Neural progenitor cell (in vitro differentiated cells): ENCODE measurements around the gene CLDN34. TPM values are rescaled to one million over a fixed set of nuclear protein-coding genes. Genes with fewer than 3 reads are reported as not detected.

ENCODE experiments used
- DNase-seq: peaks from one replicate; pipeline ENCODE4 v3.0.0-alpha.2; 2016; ENCODE audit warnings: low spot score
- H2AFZ ChIP-seq: fragments of 200-600 bp; sonication (generic); replicated peaks from 2 replicates; pipeline ENCODE4 v1.6.1; 2016; ENCODE audit warnings: antibody characterized with exemption
- H3F3A ChIP-seq: fragments of 200-600 bp; sonication (generic); 2 replicates; pipeline ENCODE4 v1.6.1; 2016; ENCODE audit warnings: antibody characterized with exemption, low read depth
- H3K27ac ChIP-seq: fragments of 200-600 bp; sonication (generic); 2 replicates; pipeline ENCODE4 v1.5.1; 2016; ENCODE audit warnings: mild to moderate bottlenecking
- H3K27me3 ChIP-seq: fragments of 200-600 bp; sonication (generic); 2 replicates; pipeline ENCODE4 v1.6.1; 2016; ENCODE audit warnings: mild to moderate bottlenecking, moderate library complexity
- H3K36me3 ChIP-seq: fragments of 200-600 bp; sonication (generic); 2 replicates; pipeline ENCODE4 v1.5.1; 2016
- H3K4me1 ChIP-seq: fragments of 200-600 bp; sonication (generic); 2 replicates; pipeline ENCODE4 v1.6.1; 2016; ENCODE audit warnings: mixed run types
- H3K4me2 ChIP-seq: fragments of 200-600 bp; sonication (generic); 2 replicates; pipeline ENCODE4 v1.6.1; 2016
- H3K4me3 ChIP-seq: fragments of 200-600 bp; sonication (generic); 2 replicates; pipeline ENCODE4 v1.5.1; 2016
- H3K79me2 ChIP-seq: fragments of 200-600 bp; sonication (generic); 2 replicates; pipeline ENCODE4 v1.6.1; 2016; ENCODE audit warnings: low read depth
- H3K9ac ChIP-seq: fragments of 200-600 bp; sonication (generic); 2 replicates; pipeline ENCODE4 v1.6.1; 2016
- H3K9me3 ChIP-seq: fragments of 200-600 bp; sonication (generic); 2 replicates; pipeline ENCODE4 v1.5.1; 2016; ENCODE audit warnings: low read depth
- H4K20me1 ChIP-seq: fragments of 200-600 bp; sonication (generic); 2 replicates; pipeline ENCODE4 v1.6.1; 2016; ENCODE audit warnings: low read depth
- H3K27ac Mint-ChIP-seq: 3 replicates; pipeline ENCODE4 v1.8.0; 2021; ENCODE audit warnings: mixed read lengths
- H3K27me3 Mint-ChIP-seq: 2 replicates; pipeline ENCODE4 v1.8.0; 2022; ENCODE audit warnings: low read depth, mild to moderate bottlenecking, inconsistent platforms, moderate library complexity, mixed read lengths; ENCODE audit not compliant: insufficient read depth
- H3K36me3 Mint-ChIP-seq: 3 replicates; pipeline ENCODE4 v1.8.0; 2021; ENCODE audit warnings: mixed read lengths
- H3K4me1 Mint-ChIP-seq: 3 replicates; pipeline ENCODE4 v1.8.0; 2021; ENCODE audit warnings: mixed read lengths
- H3K4me3 Mint-ChIP-seq: 3 replicates; pipeline ENCODE4 v1.8.0; 2021; ENCODE audit warnings: mild to moderate bottlenecking, moderate library complexity, mixed read lengths
- H3K9me3 Mint-ChIP-seq: 3 replicates; pipeline ENCODE4 v1.8.0; 2020; ENCODE audit warnings: mixed read lengths
- EZH2 ChIP-seq: fragments of 200-600 bp; sonication (generic); IDR thresholded peaks from 2 replicates; pipeline ENCODE4 v1.6.1; 2017; ENCODE audit warnings: antibody characterized with exemption, mild to moderate bottlenecking, moderate library complexity
- EZH2phosphoT487 ChIP-seq: fragments of 200-600 bp; sonication (generic); IDR thresholded peaks from 2 replicates; pipeline ENCODE4 v1.6.1; 2017; ENCODE audit warnings: antibody characterized with exemption
- total RNA-seq: library from RNA; depleted of rRNA; stranded (reverse); fragments of >200 nt; gene quantifications from 2 replicates; pipeline ENCODE4 v1.2.3, GENCODE V29; 2015; ENCODE audit warnings: low replicate concordance
- TF ChIP-seq, protein P1 (sequence below): fragments of 200-600 bp; sonication (generic); IDR thresholded peaks from 2 replicates; pipeline ENCODE4 v1.5.1; 2017; ENCODE audit warnings: antibody characterized with exemption, mild to moderate bottlenecking

CLDN34 gene
- total RNA-seq, 1 donor from 2014 or later, result not detected

- Histone ChIP-seq H3K4me2 (no peak overlapping the region), H3K27ac (no peak overlapping the region), H3K4me1 (peaks cover 16% of the 10 kb centered on the region), H4K20me1 (no peaks in the 10 kb centered on the region), H3K27me3 (no peaks in the 10 kb centered on the region), H3K9me3 (no peaks in the 10 kb centered on the region), H3K9ac (no peak overlapping the region), H3K79me2 (no peaks in the 10 kb centered on the region), H3K4me3 (no peak overlapping the region), H2AFZ (no peak overlapping the region), H3F3A (peaks cover 32% of the 10 kb centered on the region), H3K36me3 (no peaks in the 10 kb centered on the region)
- no peak for TF ChIP-seq EZH2phosphoT487
- TF ChIP-seq EZH2, result no peak
- TF ChIP-seq, protein P1, sequence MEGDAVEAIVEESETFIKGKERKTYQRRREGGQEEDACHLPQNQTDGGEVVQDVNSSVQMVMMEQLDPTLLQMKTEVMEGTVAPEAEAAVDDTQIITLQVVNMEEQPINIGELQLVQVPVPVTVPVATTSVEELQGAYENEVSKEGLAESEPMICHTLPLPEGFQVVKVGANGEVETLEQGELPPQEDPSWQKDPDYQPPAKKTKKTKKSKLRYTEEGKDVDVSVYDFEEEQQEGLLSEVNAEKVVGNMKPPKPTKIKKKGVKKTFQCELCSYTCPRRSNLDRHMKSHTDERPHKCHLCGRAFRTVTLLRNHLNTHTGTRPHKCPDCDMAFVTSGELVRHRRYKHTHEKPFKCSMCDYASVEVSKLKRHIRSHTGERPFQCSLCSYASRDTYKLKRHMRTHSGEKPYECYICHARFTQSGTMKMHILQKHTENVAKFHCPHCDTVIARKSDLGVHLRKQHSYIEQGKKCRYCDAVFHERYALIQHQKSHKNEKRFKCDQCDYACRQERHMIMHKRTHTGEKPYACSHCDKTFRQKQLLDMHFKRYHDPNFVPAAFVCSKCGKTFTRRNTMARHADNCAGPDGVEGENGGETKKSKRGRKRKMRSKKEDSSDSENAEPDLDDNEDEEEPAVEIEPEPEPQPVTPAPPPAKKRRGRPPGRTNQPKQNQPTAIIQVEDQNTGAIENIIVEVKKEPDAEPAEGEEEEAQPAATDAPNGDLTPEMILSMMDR, result no peak
- Mint-ChIP-seq H3K27me3 (peaks cover 10% of the 10 kb centered on the region), H3K4me3 (no peak overlapping the region), H3K9me3 (peaks cover 17% of the 10 kb centered on the region), H3K27ac (no peak overlapping the region), H3K36me3 (no peaks in the 10 kb centered on the region), H3K4me1 (peaks cover 23% of the 10 kb centered on the region)
- DNase-seq, result no peak
These were observed 40.5 kb downstream of the CLDN34 start for GRCh38 chrX:10007621-10008020.

GRCh38 chrX:10008483-10009056 is 41.4 kb downstream of the CLDN34 start:
- no peaks in the 10 kb centered on the region for H4K20me1 ChIP-seq

GRCh38 chrX:10009741-10010140 is 42.6 kb downstream of the CLDN34 start:
- peaks cover 16% of the 10 kb centered on the region for H3K4me1 ChIP-seq
- TF ChIP-seq EZH2 (no peak), EZH2phosphoT487 (no peak)
- TF ChIP-seq, protein P1, result no peak
- no peaks in the 10 kb centered on the region for H3K79me2 ChIP-seq
- Mint-ChIP-seq H3K27me3 (peaks cover 10% of the 10 kb centered on the region), H3K4me3 (no peak overlapping the region), H3K36me3 (peaks cover 2% of the 10 kb centered on the region), H3K4me1 (peaks cover 26% of the 10 kb centered on the region), H3K27ac (no peak overlapping the region), H3K9me3 (peaks cover 27% of the 10 kb centered on the region)
- DNase-seq, result no peak
- no peak overlapping the region for H3K4me3 ChIP-seq
- H3K4me2 ChIP-seq, result peak overlapping the region; percentile 66
- H3K36me3 ChIP-seq, result no peaks in the 10 kb centered on the region
- H3K27me3 ChIP-seq, result no peaks in the 10 kb centered on the region
- H2AFZ ChIP-seq, result no peak overlapping the region
- H3K9me3 ChIP-seq, result no peaks in the 10 kb centered on the region
- H3F3A ChIP-seq, result peaks cover 36% of the 10 kb centered on the region
- no peaks in the 10 kb centered on the region for H4K20me1 ChIP-seq
- H3K27ac ChIP-seq, result peak overlapping the region; percentile 95
- H3K9ac ChIP-seq, result no peak overlapping the region

More at GRCh38 chrX:10008483-10009056, 41.4 kb downstream of the CLDN34 start:
- TF ChIP-seq EZH2, result no peak
- TF ChIP-seq EZH2phosphoT487, result no peak
- TF ChIP-seq, protein P1, result no peak
- Histone ChIP-seq H3F3A (peaks cover 32% of the 10 kb centered on the region), H3K27ac (no peak overlapping the region), H3K4me1 (peaks cover 16% of the 10 kb centered on the region), H3K9ac (no peak overlapping the region), H3K9me3 (no peaks in the 10 kb centered on the region), H2AFZ (no peak overlapping the region), H3K4me3 (no peak overlapping the region), H3K4me2 (no peak overlapping the region), H3K27me3 (no peaks in the 10 kb centered on the region), H3K36me3 (no peaks in the 10 kb centered on the region), H3K79me2 (no peaks in the 10 kb centered on the region)
- Mint-ChIP-seq H3K4me3 (no peak overlapping the region), H3K27ac (no peak overlapping the region), H3K27me3 (peaks cover 10% of the 10 kb centered on the region), H3K9me3 (peaks cover 23% of the 10 kb centered on the region), H3K4me1 (peaks cover 23% of the 10 kb centered on the region), H3K36me3 (no peaks in the 10 kb centered on the region)
- DNase-seq, result no peak
